ENCODE data around the gene N4BP2. TPM values are rescaled to one million over a fixed set of nuclear protein-coding genes. Genes with fewer than 3 reads are reported as not detected.
"Not testable (repeated sequence)": the region's sequence is repeated elsewhere in the genome, so short reads cannot be mapped to it uniquely, and the experiment has no call there.

Gene N4BP2
- total RNA-seq, 2 experiments from 2014 or later, result 26.5 to 28.4 TPM

- peaks cover 46% of the 10 kb centered on the region for H3K36me3 Mint-ChIP-seq
- no peaks in the 10 kb centered on the region for H3K27me3 Mint-ChIP-seq
- ATAC-seq (peak; percentile 20), DNase-seq (no peak)
- H3K27ac Mint-ChIP-seq, result no peak overlapping the region
- H3K9me3 Mint-ChIP-seq (ENCODE audit: low read depth), result no peaks in the 10 kb centered on the region
- H3K4me1 Mint-ChIP-seq, result peaks cover 13% of the 10 kb centered on the region
- CTCF ChIA-PET, result interaction anchor here (0.5 to 1.8 kb wide), 4 partner anchors 88 to 188 kb away, joined by 3 to 5 read pairs (median 4); partner anchors contain the start of gene N4BP2
- H3K4me3 Mint-ChIP-seq, result no peak overlapping the region
Observed at GRCh38 chr4:40143926-40144508, 87.4 kb downstream of the N4BP2 start.

GRCh38 chr4:40144716-40145115 is 88.1 kb downstream of the N4BP2 start:
- peaks cover 50% of the 10 kb centered on the region for H3K36me3 Mint-ChIP-seq
- no peak for ATAC-seq
- no peak overlapping the region for H3K4me3 Mint-ChIP-seq
- H3K4me1 Mint-ChIP-seq, result peaks cover 13% of the 10 kb centered on the region
- no peaks in the 10 kb centered on the region for H3K27me3 Mint-ChIP-seq
- H3K27ac Mint-ChIP-seq, result no peak overlapping the region
- CTCF ChIA-PET, result interaction anchor here (0.5 to 1.8 kb wide), 4 partner anchors 88 to 187 kb away, joined by 3 to 4 read pairs (median 4); partner anchors contain the start of gene N4BP2
- DNase-seq, result no peak
- H3K9me3 Mint-ChIP-seq (ENCODE audit: low read depth), result no peaks in the 10 kb centered on the region

- ATAC-seq; H3K27me3 Mint-ChIP-seq; DNase-seq; H3K9me3 Mint-ChIP-seq (ENCODE audit: low read depth); H3K27ac Mint-ChIP-seq; CTCF ChIA-PET; H3K4me3 Mint-ChIP-seq: not testable (repeated sequence)
- H3K36me3 Mint-ChIP-seq, result peaks cover 58% of the 10 kb centered on the region
- peaks cover 23% of the 10 kb centered on the region for H3K4me1 Mint-ChIP-seq
Observed at GRCh38 chr4:40147490-40147889, 90.8 kb downstream of the N4BP2 start.

GRCh38 chr4:40149960-40150385 is 93.3 kb downstream of the N4BP2 start:
- peaks cover 52% of the 10 kb centered on the region for H3K36me3 Mint-ChIP-seq
- DNase-seq (peak; percentile 82), ATAC-seq (peak; percentile 88)
- no peaks in the 10 kb centered on the region for H3K27me3 Mint-ChIP-seq
- CTCF ChIA-PET, result interaction anchor here (0.7 to 1.6 kb wide), 14 partner anchors 12 to 176 kb away, joined by 3 to 11 read pairs (median 4); partner anchors contain the start of gene N4BP2
- peaks cover 8% of the 10 kb centered on the region for H3K9me3 Mint-ChIP-seq (ENCODE audit: low read depth)
- H3K4me3 Mint-ChIP-seq, result no peak overlapping the region
- peak overlapping the region; percentile 42 for H3K27ac Mint-ChIP-seq
- peaks cover 17% of the 10 kb centered on the region for H3K4me1 Mint-ChIP-seq

GRCh38 chr4:40150932-40151331 is 94.3 kb downstream of the N4BP2 start:
- no peak for DNase-seq
- H3K4me3 Mint-ChIP-seq, result no peak overlapping the region
- H3K27ac Mint-ChIP-seq, result no peak overlapping the region
- H3K27me3 Mint-ChIP-seq, result no peaks in the 10 kb centered on the region
- CTCF ChIA-PET, result interaction anchor here (1.0 to 2.6 kb wide), 9 partner anchors 21 to 175 kb away, joined by 3 to 11 read pairs (median 6); no protein-coding TSS in a partner anchor
- H3K9me3 Mint-ChIP-seq (ENCODE audit: low read depth), result peaks cover 8% of the 10 kb centered on the region
- H3K4me1 Mint-ChIP-seq, result peaks cover 17% of the 10 kb centered on the region
- H3K36me3 Mint-ChIP-seq, result peaks cover 46% of the 10 kb centered on the region
- no peak for ATAC-seq

- ATAC-seq (no peak), DNase-seq (no peak)
- Mint-ChIP-seq H3K9me3 (ENCODE audit: low read depth) (peaks cover 8% of the 10 kb centered on the region), H3K36me3 (peaks cover 38% of the 10 kb centered on the region), H3K4me1 (peaks cover 17% of the 10 kb centered on the region), H3K27ac (no peak overlapping the region), H3K27me3 (no peaks in the 10 kb centered on the region), H3K4me3 (no peak overlapping the region)
- CTCF ChIA-PET, result interaction anchor here (0.6 to 2.6 kb wide), 9 partner anchors 10 to 173 kb away, joined by 3 to 13 read pairs (median 4); no protein-coding TSS in a partner anchor
Observed at GRCh38 chr4:40152637-40153036, 96.0 kb downstream of the N4BP2 start.

GRCh38 chr4:40157436-40157835 is 100.8 kb downstream of the N4BP2 start:
- ATAC-seq, result no peak
- no peaks in the 10 kb centered on the region for H3K27me3 Mint-ChIP-seq
- H3K27ac Mint-ChIP-seq, result no peak overlapping the region
- H3K36me3 Mint-ChIP-seq, result peaks cover 31% of the 10 kb centered on the region
- peaks cover 5% of the 10 kb centered on the region for H3K4me1 Mint-ChIP-seq
- no peaks in the 10 kb centered on the region for H3K9me3 Mint-ChIP-seq (ENCODE audit: low read depth)
- no peak overlapping the region for H3K4me3 Mint-ChIP-seq
- DNase-seq, result no peak
- CTCF ChIA-PET, result interaction anchor here (1.0 kb wide), 1 partner anchor 168 kb away, joined by 5 read pairs; no protein-coding TSS in a partner anchor

- H3K27me3 Mint-ChIP-seq, result no peaks in the 10 kb centered on the region
- DNase-seq, result no peak
- no peaks in the 10 kb centered on the region for H3K4me1 Mint-ChIP-seq
- no peak for ATAC-seq
- no peak overlapping the region for H3K4me3 Mint-ChIP-seq
- no peaks in the 10 kb centered on the region for H3K9me3 Mint-ChIP-seq (ENCODE audit: low read depth)
- no peak overlapping the region for H3K27ac Mint-ChIP-seq
- peaks cover 36% of the 10 kb centered on the region for H3K36me3 Mint-ChIP-seq
- CTCF ChIA-PET, result interaction anchor here (0.6 kb wide), 1 partner anchor 353 kb away, joined by 4 read pairs; no protein-coding TSS in a partner anchor
Observed at GRCh38 chr4:40160258-40160657, 103.6 kb downstream of the N4BP2 start.

- Mint-ChIP-seq H3K4me3 (no peak overlapping the region), H3K4me1 (peaks cover 2% of the 10 kb centered on the region), H3K9me3 (ENCODE audit: low read depth) (peaks cover 9% of the 10 kb centered on the region), H3K27me3 (no peaks in the 10 kb centered on the region), H3K27ac (no peak overlapping the region), H3K36me3 (peaks cover 50% of the 10 kb centered on the region)
- DNase-seq (no peak), ATAC-seq (no peak)
- CTCF ChIA-PET, result no interaction called here
Observed at GRCh38 chr4:40164459-40164858, 107.8 kb downstream of the N4BP2 start.

GRCh38 chr4:40165916-40166315 is 109.3 kb downstream of the N4BP2 start:
- H3K9me3 Mint-ChIP-seq (ENCODE audit: low read depth), result peaks cover 9% of the 10 kb centered on the region
- no peaks in the 10 kb centered on the region for H3K27me3 Mint-ChIP-seq

GRCh38 chr4:40168070-40168469 is 111.4 kb downstream of the N4BP2 start:
- no peak for DNase-seq
- ATAC-seq, result no peak
- Mint-ChIP-seq H3K36me3 (peaks cover 28% of the 10 kb centered on the region), H3K4me1 (peaks cover 8% of the 10 kb centered on the region), H3K27ac (no peak overlapping the region), H3K9me3 (ENCODE audit: low read depth) (peaks cover 9% of the 10 kb centered on the region), H3K27me3 (no peaks in the 10 kb centered on the region), H3K4me3 (no peak overlapping the region)
- CTCF ChIA-PET, result no interaction called here

More at GRCh38 chr4:40165916-40166315, 109.3 kb downstream of the N4BP2 start:
- peaks cover 2% of the 10 kb centered on the region for H3K4me1 Mint-ChIP-seq
- CTCF ChIA-PET, result interaction anchor here (1.0 to 1.2 kb wide), 2 partner anchors 14 to 18 kb away, joined by 3 to 4 read pairs; no protein-coding TSS in a partner anchor
- ATAC-seq (no peak), DNase-seq (no peak)
- H3K36me3 Mint-ChIP-seq, result peaks cover 41% of the 10 kb centered on the region
- no peak overlapping the region for H3K4me3 Mint-ChIP-seq
- no peak overlapping the region for H3K27ac Mint-ChIP-seq

- no peaks in the 10 kb centered on the region for H3K27me3 Mint-ChIP-seq
- H3K9me3 Mint-ChIP-seq (ENCODE audit: low read depth), result peaks cover 9% of the 10 kb centered on the region
- DNase-seq (no peak), ATAC-seq (no peak)
- peaks cover 19% of the 10 kb centered on the region for H3K4me1 Mint-ChIP-seq
- no peak overlapping the region for H3K27ac Mint-ChIP-seq
- CTCF ChIA-PET, result interaction anchor here (1.3 to 2.4 kb wide), 2 partner anchors 13 to 21 kb away, joined by 3 to 8 read pairs; no protein-coding TSS in a partner anchor
- peaks cover 18% of the 10 kb centered on the region for H3K36me3 Mint-ChIP-seq
- no peak overlapping the region for H3K4me3 Mint-ChIP-seq
Observed at GRCh38 chr4:40170588-40170987, 113.9 kb downstream of the N4BP2 start.

- Mint-ChIP-seq H3K4me3 (no peak overlapping the region), H3K27me3 (no peaks in the 10 kb centered on the region), H3K4me1 (peaks cover 16% of the 10 kb centered on the region), H3K27ac (peak overlapping the region; percentile 54), H3K36me3 (peaks cover 3% of the 10 kb centered on the region), H3K9me3 (ENCODE audit: low read depth) (no peaks in the 10 kb centered on the region)
- ATAC-seq (peak; percentile 68), DNase-seq (no peak)
- CTCF ChIA-PET, result no interaction called here
Observed at GRCh38 chr4:40173470-40173875, 116.8 kb downstream of the N4BP2 start.

GRCh38 chr4:40176602-40177001 is 120.0 kb downstream of the N4BP2 start:
- Mint-ChIP-seq H3K27me3 (peaks cover 4% of the 10 kb centered on the region), H3K4me3 (no peak overlapping the region), H3K27ac (no peak overlapping the region), H3K36me3 (peaks cover 2% of the 10 kb centered on the region), H3K4me1 (peaks cover 24% of the 10 kb centered on the region), H3K9me3 (ENCODE audit: low read depth) (no peaks in the 10 kb centered on the region)
- DNase-seq (no peak), ATAC-seq (no peak)
- CTCF ChIA-PET, result no interaction called here
